Measurements from ENCODE around the gene SLCO3A1. TPM values are rescaled to one million over a fixed set of nuclear protein-coding genes. Genes with fewer than 3 reads are reported as not detected.

SLCO3A1 gene
- total RNA-seq, 1 experiment from 2014 or later: 9.1 TPM

DNA sequence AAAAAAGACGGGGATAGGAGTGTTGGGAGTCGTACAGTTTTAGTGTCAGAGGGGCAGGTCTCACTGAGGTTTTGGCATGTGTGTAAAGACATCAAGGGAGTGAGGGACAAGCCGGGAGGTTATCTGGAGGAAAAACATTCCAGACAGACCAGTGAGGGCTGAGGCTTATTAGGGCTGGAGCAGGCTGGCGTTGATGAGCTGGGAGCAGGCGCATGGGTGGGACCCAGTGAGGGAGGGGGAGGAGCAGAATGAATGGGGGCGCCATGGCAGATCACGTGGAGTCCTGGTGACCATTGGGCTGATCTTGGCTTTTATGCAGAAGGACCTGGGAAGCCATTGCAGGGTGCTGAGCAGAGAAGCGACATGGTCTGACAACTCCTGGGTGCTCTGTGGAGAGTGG is 180.2 kb downstream of the SLCO3A1 start:
- ATAC-seq: no peak
- Mint-ChIP-seq H3K4me3 (no peak overlapping the region), H3K36me3 (peaks cover 10% of the 10 kb centered on the region), H3K27ac (no peak overlapping the region), H3K9me3 (peaks cover 11% of the 10 kb centered on the region), H3K27me3 (ENCODE audit: low read depth) (no peaks in the 10 kb centered on the region), H3K4me1 (peaks cover 19% of the 10 kb centered on the region)
- DNase-seq (ENCODE audit: low spot score): no peak
- CTCF ChIA-PET: no interaction called here
- POLR2A ChIA-PET: no interaction called here
- TF ChIP-seq E2F1 (CRISPR knock-in tag; IDR thresholded peaks at IDR 0.05) (no peak), FOXJ3 (CRISPR knock-in tag; IDR thresholded peaks at IDR 0.05; ENCODE audit: borderline replicate concordance) (no peak), ZBTB43 (CRISPR knock-in tag; IDR thresholded peaks at IDR 0.05) (no peak), ZNF232 (CRISPR knock-in tag; IDR thresholded peaks at IDR 0.05) (no peak), ZNF219 (CRISPR knock-in tag; IDR thresholded peaks at IDR 0.05; ENCODE audit: borderline replicate concordance) (no peak), OVOL2 (CRISPR knock-in tag; IDR thresholded peaks at IDR 0.05; ENCODE audit: borderline replicate concordance) (no peak), EMX1 (CRISPR knock-in tag; IDR thresholded peaks at IDR 0.05) (no peak), ZBTB21 (CRISPR knock-in tag; IDR thresholded peaks at IDR 0.05; ENCODE audit: borderline replicate concordance) (no peak), FOXK1 (CRISPR knock-in tag; IDR thresholded peaks at IDR 0.05) (no peak)
- TF ChIP-seq, protein P1, sequence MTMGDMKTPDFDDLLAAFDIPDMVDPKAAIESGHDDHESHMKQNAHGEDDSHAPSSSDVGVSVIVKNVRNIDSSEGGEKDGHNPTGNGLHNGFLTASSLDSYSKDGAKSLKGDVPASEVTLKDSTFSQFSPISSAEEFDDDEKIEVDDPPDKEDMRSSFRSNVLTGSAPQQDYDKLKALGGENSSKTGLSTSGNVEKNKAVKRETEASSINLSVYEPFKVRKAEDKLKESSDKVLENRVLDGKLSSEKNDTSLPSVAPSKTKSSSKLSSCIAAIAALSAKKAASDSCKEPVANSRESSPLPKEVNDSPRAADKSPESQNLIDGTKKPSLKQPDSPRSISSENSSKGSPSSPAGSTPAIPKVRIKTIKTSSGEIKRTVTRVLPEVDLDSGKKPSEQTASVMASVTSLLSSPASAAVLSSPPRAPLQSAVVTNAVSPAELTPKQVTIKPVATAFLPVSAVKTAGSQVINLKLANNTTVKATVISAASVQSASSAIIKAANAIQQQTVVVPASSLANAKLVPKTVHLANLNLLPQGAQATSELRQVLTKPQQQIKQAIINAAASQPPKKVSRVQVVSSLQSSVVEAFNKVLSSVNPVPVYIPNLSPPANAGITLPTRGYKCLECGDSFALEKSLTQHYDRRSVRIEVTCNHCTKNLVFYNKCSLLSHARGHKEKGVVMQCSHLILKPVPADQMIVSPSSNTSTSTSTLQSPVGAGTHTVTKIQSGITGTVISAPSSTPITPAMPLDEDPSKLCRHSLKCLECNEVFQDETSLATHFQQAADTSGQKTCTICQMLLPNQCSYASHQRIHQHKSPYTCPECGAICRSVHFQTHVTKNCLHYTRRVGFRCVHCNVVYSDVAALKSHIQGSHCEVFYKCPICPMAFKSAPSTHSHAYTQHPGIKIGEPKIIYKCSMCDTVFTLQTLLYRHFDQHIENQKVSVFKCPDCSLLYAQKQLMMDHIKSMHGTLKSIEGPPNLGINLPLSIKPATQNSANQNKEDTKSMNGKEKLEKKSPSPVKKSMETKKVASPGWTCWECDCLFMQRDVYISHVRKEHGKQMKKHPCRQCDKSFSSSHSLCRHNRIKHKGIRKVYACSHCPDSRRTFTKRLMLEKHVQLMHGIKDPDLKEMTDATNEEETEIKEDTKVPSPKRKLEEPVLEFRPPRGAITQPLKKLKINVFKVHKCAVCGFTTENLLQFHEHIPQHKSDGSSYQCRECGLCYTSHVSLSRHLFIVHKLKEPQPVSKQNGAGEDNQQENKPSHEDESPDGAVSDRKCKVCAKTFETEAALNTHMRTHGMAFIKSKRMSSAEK (CRISPR knock-in tag; IDR thresholded peaks at IDR 0.05; ENCODE audit: borderline replicate concordance): no peak
- TF ChIP-seq, protein P2, sequence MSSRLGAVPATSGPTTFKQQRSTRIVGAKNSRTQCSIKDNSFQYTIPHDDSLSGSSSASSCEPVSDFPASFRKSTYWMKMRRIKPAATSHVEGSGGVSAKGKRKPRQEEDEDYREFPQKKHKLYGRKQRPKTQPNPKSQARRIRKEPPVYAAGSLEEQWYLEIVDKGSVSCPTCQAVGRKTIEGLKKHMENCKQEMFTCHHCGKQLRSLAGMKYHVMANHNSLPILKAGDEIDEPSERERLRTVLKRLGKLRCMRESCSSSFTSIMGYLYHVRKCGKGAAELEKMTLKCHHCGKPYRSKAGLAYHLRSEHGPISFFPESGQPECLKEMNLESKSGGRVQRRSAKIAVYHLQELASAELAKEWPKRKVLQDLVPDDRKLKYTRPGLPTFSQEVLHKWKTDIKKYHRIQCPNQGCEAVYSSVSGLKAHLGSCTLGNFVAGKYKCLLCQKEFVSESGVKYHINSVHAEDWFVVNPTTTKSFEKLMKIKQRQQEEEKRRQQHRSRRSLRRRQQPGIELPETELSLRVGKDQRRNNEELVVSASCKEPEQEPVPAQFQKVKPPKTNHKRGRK (CRISPR knock-in tag; IDR thresholded peaks at IDR 0.05; ENCODE audit: borderline replicate concordance): no peak

- Mint-ChIP-seq H3K9me3 (peaks cover 16% of the 10 kb centered on the region), H3K27me3 (ENCODE audit: low read depth) (no peaks in the 10 kb centered on the region), H3K4me1 (peaks cover 19% of the 10 kb centered on the region), H3K36me3 (peaks cover 14% of the 10 kb centered on the region), H3K4me3 (no peak overlapping the region), H3K27ac (no peak overlapping the region)
- CTCF ChIA-PET: no interaction called here
- POLR2A ChIA-PET: no interaction called here
- DNase-seq (ENCODE audit: low spot score): no peak
- no peak for ATAC-seq
- TF ChIP-seq, protein P3, sequence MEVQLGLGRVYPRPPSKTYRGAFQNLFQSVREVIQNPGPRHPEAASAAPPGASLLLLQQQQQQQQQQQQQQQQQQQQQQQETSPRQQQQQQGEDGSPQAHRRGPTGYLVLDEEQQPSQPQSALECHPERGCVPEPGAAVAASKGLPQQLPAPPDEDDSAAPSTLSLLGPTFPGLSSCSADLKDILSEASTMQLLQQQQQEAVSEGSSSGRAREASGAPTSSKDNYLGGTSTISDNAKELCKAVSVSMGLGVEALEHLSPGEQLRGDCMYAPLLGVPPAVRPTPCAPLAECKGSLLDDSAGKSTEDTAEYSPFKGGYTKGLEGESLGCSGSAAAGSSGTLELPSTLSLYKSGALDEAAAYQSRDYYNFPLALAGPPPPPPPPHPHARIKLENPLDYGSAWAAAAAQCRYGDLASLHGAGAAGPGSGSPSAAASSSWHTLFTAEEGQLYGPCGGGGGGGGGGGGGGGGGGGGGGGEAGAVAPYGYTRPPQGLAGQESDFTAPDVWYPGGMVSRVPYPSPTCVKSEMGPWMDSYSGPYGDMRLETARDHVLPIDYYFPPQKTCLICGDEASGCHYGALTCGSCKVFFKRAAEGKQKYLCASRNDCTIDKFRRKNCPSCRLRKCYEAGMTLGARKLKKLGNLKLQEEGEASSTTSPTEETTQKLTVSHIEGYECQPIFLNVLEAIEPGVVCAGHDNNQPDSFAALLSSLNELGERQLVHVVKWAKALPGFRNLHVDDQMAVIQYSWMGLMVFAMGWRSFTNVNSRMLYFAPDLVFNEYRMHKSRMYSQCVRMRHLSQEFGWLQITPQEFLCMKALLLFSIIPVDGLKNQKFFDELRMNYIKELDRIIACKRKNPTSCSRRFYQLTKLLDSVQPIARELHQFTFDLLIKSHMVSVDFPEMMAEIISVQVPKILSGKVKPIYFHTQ (CRISPR knock-in tag; IDR thresholded peaks at IDR 0.05): no peak
- TF ChIP-seq EMX1 (CRISPR knock-in tag; IDR thresholded peaks at IDR 0.05) (no peak), MXD4 (CRISPR knock-in tag; IDR thresholded peaks at IDR 0.05; ENCODE audit: borderline replicate concordance) (no peak), ZNF219 (CRISPR knock-in tag; IDR thresholded peaks at IDR 0.05; ENCODE audit: borderline replicate concordance) (no peak), NFATC4 (CRISPR knock-in tag; IDR thresholded peaks at IDR 0.05) (no peak), HMGA2 (CRISPR knock-in tag; IDR thresholded peaks at IDR 0.05) (no peak), FOXJ3 (CRISPR knock-in tag; IDR thresholded peaks at IDR 0.05; ENCODE audit: borderline replicate concordance) (no peak), CBFB (CRISPR knock-in tag; IDR thresholded peaks at IDR 0.05; ENCODE audit: low read depth) (no peak), ATF1 (CRISPR knock-in tag; IDR thresholded peaks at IDR 0.05) (no peak)
- TF ChIP-seq, protein P2 (CRISPR knock-in tag; IDR thresholded peaks at IDR 0.05; ENCODE audit: borderline replicate concordance): no peak
- TF ChIP-seq, protein P4, sequence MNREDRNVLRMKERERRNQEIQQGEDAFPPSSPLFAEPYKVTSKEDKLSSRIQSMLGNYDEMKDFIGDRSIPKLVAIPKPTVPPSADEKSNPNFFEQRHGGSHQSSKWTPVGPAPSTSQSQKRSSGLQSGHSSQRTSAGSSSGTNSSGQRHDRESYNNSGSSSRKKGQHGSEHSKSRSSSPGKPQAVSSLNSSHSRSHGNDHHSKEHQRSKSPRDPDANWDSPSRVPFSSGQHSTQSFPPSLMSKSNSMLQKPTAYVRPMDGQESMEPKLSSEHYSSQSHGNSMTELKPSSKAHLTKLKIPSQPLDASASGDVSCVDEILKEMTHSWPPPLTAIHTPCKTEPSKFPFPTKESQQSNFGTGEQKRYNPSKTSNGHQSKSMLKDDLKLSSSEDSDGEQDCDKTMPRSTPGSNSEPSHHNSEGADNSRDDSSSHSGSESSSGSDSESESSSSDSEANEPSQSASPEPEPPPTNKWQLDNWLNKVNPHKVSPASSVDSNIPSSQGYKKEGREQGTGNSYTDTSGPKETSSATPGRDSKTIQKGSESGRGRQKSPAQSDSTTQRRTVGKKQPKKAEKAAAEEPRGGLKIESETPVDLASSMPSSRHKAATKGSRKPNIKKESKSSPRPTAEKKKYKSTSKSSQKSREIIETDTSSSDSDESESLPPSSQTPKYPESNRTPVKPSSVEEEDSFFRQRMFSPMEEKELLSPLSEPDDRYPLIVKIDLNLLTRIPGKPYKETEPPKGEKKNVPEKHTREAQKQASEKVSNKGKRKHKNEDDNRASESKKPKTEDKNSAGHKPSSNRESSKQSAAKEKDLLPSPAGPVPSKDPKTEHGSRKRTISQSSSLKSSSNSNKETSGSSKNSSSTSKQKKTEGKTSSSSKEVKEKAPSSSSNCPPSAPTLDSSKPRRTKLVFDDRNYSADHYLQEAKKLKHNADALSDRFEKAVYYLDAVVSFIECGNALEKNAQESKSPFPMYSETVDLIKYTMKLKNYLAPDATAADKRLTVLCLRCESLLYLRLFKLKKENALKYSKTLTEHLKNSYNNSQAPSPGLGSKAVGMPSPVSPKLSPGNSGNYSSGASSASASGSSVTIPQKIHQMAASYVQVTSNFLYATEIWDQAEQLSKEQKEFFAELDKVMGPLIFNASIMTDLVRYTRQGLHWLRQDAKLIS (CRISPR knock-in tag; IDR thresholded peaks at IDR 0.05; ENCODE audit: borderline replicate concordance): no peak
Observed at GRCh38 chr15:92034227-92034626, 180.7 kb downstream of the SLCO3A1 start.
